HG02938 (cell line): ENCODE results near the gene C10orf143.

ENCODE experiments used
- ATAC-seq: cut with Tn5 transposase; IDR thresholded peaks from one replicate; pipeline ENCODE4 v1.9.1; 2021; ENCODE audit warnings: mild to moderate bottlenecking, moderate library complexity; ENCODE audit not compliant: unreplicated experiment

The C10orf143 gene

DNA sequence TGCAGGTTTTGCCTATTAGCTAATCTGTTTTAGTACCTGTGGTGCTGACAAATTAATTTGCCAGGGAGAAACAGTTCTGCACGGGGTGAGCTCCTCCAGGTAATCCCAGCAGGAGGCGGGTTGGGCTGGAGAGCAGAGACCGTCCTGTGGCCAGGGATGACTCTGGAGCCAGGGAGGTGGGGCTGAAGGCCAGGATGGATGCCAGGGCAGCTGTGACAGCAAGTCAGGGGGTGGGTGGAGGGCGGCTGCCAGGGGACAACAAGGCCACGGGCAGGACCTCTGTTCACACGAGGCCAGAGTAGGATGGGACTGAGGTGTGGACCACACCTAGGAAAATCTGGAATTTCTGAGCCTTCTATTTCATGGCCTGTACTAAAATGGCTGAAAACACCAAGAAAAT, 48.9 kb downstream of the C10orf143 start:
- ATAC-seq, result no peak

DNA sequence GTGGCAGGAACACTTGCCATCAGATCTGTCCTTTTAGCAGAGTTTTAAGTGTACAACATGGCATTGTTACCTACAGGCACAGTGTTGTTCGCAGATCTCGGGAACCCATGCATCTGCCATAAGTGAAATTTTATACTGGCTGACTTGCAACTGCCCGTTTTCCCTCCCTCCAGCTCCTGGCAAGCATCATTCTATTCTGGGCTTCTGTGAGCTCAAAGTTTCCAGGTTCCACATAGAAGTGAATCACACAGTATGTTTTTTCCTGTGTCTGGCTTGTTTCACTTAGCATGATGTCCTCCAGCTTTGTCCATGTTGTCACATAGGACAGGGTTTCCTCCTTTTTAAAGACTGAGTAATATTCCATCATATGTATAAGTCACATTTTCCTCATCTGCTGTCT, 56.6 kb downstream of the C10orf143 start:
- no peak for ATAC-seq

DNA sequence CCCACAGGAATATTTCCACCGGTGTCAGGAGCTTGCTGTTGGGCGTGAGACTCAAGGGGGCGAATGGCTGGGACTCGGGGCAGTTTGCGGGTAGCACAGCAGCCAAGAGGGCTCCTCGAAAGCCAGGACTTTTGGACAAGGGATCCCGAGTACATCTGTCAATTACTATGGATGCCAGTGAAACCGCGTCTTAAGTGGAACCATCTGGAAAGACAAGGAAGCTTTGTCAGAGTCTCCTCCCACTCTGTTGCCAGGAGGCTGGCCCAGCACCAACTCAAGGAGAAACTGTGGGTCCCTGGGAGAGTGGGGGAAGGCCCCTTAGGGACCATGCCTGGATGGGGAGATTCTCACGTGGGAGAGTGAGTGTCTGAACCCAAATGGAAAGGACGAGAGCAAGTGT, 57.1 kb downstream of the C10orf143 start:
- no peak for ATAC-seq

DNA sequence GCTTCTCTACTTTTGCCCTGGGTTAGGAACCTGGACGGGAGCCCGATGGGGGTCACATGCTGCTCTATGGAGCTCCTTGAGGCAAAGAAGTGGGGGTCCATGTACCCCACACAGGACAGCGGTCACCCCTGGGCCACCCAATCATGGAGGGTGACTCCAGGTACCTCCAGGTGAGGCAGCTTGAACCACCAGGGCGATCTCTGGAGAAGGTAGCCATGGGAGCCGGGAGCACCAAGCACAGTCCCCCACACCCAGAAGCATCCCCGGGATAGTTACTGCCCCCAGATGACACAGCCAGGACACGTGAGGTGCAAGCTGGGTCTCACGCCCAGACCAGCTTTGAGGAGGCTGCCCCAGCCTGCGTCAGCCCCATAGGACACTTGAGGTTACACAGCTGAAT, 58.4 kb downstream of the C10orf143 start:
- no peak for ATAC-seq

DNA sequence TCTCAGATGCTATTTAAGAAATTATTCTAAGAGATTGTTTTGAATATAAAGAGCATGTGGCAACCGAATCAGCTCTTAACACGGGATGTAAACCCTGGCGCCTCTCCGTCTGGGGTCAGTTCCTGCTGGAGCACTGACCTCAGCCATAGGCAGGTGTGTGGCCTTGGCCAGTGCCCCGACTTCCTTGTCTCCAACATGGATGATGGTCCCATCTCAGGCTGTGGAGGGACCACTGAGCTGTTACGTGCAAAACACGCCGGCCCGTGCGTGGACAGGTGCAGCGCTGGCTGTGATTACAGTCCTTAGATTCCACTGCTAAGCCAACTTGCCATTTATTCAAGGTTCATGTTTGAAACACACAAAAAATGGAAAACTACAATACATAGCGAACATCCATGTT, 59.9 kb downstream of the C10orf143 start:
- ATAC-seq, result no peak

DNA sequence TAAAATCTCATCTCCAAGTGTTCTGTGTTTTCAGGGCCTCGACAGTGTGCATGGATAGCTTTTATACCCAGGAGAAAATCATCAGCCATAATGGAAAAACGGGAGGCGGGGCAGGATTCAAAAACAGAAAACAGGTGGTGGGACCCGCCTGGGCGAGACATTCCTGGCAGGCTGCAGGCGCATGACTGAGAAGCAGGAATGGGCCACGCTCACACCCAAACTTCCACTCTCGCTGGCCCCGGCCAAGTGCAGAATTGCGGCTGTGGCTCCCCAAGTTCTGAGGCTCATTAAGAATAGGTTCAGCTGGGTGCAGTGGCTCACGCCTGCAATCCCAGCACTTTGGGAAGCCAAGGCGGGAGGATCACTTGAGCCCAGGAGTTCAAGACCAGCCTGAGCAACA, 60.6 kb downstream of the C10orf143 start:
- no peak for ATAC-seq

DNA sequence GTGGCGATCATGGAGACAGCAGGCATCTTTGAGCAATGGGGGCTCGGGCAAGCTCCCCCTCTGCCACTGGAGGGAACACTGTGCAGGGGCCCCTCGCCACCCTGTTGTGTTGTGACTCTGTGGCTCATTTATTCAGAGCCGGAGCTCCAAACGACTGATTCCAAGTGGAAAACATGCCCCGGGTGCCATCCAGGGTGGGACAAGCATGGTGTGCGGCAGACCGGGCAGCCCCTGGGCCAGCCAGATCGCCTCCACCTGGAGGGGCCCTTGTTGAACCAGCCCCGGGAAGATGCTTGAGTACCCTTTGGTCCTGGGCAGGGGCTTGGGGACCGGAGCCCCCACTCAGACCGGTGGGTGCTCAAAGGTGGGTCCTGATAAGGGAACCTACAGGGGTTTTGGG, 61.4 kb downstream of the C10orf143 start:
- ATAC-seq, result no peak

DNA sequence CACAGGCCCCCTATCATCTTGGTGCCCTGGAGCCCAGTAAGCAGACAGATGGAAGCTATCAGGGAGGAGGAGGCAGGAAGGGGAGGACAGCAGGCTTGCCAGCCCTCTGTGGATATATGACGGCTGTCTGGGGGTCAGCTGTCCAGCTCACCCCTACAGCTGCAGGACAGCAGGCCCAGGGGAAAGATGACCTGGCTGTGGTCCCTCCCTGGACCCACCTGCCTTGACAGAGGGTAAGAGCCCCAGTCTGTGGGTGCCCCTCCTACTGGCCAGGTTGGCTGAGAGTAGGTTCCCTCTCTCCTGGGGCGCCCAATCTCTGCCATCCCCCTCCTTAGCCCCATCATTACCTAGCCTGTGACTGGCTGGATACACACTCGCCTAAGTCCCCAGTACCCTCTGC, 62.5 kb downstream of the C10orf143 start:
- no peak for ATAC-seq

DNA sequence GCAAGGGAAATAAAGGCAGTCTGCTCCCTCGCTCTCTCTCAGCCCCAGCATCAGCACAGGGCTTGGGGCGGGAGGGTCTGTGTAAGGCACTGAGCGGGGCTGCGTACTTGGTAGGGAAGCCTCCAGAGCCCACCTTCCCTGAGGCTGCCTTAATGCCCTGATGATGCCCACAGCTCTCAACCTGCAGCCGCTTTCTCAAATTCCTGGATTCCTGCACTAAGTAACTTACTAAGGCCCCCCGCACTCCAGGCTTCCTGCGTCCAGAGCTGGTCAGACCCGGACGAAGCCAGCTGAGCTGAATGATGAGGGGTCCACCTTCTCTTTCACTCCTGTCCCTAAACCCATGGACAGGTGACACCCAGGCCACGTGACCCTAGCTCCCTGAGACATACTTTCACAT, 63.3 kb downstream of the C10orf143 start:
- no peak for ATAC-seq

DNA sequence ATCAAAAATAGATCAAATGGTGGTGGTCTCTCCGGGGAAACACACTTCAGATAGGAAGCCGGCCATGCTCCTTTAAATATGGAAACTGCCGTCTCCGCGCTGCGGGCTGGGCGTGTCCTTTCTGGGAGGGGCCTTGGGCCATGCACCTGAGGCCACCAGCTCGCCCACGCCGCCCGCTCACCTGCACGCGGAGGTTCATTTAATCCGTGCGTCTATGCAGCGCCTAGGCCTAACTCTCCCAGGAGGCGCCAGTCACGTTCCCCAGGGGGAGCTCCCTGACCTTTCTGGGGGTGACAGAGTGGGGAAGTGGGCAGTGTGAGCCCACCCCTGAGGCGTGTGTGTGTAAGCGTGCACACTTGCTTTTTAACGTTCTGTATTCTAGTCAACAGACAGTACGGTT, 64.0 kb downstream of the C10orf143 start:
- no peak for ATAC-seq

DNA sequence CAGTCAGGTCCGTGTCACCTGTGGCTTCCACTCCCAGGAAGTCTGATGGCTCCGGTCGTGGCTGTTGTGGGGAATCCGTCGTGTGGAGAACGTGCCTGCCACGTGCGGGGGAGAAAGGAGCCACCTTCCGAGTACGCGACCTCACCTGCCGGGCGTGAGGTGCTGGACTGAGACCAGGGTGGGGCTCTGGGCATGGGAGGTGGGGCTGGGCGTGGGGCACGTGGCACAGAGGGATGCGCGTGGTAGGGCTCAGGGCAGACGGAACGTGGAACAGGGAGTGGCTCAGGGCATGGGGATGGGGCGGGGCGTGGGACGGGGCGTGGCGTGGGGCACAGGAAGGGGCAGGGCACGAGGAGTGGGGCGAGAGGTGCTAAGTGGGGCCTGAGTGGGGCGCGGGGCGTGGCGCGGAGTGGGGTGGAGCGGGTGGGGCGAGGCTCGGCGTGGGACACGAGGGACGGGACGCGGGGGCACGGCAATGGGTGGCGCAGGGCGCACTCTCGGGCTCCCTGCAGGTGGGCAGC, 64.8 kb downstream of the C10orf143 start:
- ATAC-seq, result no peak

DNA sequence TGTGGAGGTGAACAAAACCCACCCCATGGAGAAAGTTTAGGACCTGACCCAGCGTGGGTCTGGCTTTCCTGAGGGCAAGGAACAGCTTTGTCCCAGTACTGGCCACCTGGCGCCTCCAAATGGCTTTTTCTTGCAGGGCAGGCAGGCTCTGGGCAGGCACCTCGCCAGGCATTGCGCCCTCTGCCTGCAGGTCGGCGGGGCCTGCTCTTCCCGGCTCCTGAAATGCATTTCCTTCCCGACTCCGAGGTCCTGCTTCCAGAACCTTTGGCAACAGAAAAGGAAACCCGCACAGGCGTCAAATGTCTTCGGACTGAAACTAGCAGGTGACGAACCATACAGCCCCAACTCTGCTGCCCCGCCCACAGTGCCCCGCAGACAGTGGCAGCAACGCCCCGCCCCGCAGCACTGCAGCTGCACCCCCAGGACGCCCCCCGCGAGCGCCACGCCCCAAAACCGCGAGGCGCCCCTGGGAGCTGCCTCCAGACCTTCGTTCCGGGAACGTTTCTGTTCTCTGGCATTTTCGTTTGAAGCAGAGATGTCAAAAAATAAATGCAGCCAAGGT, 65.5 kb downstream of the C10orf143 start:
- ATAC-seq, result no peak

DNA sequence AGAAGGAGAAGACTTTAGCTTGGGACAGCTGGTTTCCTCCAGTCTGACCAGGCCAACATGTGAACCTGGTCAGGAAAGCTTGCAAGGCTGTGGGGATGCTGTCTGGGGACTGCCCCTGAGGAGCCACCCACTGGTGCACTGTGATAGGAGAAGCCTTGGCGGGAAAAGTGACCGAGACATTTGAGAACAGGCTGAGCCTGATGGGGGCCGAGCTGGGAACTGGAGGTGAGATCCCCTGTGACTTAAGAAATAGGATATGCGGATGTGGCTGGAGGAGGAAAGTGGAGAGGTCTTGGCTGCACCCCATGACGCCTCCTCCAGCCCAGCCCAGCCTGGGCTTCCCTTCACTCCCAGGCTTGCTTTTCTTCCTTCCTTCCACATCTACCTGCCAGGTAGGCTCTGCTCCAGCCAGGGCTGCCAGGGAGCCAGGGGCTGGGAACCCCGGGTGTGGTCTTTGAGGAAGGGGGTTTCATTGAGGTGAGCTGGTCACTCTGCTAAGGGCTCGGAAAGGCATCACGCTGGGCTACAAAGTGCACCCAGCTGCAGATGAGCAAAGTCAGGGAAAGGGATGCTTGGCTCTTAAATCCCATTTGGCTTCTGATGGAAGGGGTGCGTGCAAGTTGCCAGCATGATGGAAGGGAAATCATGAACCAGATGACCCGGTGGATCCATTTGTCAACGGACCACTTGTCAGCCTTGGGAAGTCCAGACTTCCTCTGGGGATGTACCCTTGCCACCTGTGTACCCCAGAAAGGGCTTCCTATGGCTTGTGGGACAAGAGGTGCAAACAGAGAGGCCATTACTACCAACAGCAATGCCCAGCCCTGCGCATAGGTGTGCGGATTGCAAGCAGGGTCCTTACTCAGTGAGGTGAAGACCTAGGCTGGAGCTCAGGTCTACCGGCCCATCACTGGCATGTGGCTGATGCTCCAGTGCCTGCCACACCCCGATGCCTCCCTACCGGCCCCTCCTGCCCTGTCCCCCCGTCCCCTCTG, 66.3 kb downstream of the C10orf143 start:
- no peak for ATAC-seq

DNA sequence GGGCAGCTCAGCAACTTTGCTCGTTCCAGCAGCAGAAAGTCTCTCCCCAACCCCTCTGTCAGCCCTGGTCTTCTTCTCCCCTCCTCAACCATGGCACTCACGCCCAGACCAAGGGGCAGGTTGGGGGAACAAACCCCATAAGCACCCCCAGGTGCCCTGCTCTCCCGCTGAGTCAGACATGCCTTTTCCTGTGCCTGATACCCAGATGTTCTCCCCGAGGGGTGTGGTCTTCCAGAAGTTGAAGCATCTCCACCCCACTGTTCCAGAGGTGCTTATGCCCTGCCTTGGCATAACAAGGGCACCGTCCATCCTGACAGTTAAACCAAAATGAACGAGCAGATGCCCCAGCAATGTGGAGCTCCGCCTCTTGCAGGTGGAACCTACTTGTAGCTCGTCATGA, 67.1 kb downstream of the C10orf143 start:
- no peak for ATAC-seq

DNA sequence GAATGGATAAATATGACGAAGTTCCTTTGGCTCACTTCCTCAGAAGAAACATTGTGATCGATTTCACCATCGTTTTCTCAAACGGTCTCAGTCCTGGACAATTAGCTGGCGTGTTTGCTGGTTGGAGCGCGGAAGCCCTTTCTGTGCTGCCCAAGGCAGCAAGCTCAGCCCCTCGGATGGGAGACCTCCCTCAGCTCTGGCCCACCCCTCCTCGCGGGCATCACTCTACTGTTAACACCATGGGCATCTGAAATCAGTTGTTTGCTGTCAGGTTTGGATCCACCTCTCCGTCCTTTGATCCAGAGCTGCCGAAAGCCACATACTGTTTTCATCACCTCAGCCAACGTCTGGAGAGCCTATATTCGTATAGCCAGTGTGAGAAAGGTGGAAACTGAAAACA, 68.2 kb downstream of the C10orf143 start:
- no peak for ATAC-seq

DNA sequence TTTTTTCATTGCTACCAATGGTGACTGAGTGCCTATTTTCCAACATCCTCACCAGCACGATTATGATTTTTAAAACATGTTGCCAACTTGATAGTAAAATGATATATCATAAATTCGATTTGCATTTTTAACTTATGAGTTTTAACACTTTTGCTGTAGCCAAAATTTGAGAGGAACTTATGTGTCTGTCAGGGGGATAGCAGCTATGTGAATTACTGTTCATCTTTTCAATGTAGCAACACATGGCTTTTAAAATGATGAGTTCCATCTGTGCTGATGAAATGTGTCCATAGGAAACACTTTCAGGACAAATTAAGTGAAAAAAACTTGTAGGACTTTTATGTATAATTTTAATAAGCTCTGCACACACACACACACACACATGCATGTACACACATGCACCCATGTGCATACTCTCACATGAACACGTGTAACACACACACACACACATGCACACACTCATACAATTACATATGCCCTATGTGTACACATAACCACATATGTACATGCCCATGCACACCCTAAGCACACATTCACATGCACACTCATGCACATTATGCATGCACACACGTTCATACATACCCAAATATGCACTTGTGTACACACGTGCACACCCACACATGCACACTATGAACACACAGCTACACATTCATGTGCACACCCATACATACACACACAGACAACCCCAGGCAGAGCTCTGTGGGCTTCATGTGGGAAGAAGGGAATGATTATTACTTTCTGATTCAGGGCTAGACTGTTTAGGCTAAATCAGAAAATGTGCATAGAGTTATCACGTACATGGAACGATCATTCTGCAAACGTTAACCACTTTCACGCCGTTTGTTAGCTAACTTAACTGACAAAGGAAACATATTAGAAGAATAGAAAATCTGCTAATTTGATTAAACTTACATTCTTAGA, 68.9 kb downstream of the C10orf143 start:
- ATAC-seq, result no peak

DNA sequence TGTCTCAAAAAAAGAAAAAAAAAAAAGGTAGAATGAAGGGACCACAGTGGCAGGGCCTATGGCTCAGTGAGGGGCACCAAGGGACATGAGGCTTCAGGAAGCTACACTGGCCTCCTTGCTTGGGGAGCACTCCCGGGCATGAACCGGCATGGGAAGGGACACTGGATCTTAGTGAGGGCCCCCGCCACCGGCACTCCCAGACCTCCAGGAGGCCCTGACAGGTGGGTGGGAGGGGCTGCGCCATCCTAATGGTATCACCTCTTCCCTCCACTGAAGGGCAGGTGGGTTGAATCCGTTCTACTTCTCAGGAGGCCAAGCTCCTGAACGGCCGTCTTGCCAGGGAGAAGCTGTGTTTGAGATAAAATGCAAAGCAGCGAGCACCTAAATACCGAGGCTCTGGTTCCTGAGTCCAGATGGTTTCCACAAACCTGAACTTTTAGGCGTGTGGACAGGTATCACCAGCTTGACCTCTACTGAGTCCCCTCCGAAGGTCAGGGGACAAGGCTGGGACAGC, 69.8 kb downstream of the C10orf143 start:
- ATAC-seq, result no peak

DNA sequence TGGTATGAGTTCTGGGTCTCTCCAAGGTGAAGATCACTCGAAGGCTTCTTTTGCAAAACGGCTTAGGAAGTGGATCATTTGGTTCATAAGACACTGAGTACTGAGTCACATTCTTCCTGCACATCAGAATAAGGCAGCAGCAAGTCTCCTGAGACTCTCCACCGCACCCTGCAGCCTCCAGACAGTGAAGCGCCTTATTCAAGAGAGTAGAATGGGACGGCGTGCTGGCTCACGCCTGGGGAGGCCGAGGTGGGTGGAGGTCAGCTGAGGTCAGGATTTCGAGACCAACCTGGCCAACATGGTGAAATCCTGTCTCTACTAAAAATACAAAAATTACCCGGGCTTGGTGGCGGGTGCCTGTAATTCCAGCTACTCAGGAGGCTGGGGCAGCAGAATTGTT, 70.3 kb downstream of the C10orf143 start:
- no peak for ATAC-seq

DNA sequence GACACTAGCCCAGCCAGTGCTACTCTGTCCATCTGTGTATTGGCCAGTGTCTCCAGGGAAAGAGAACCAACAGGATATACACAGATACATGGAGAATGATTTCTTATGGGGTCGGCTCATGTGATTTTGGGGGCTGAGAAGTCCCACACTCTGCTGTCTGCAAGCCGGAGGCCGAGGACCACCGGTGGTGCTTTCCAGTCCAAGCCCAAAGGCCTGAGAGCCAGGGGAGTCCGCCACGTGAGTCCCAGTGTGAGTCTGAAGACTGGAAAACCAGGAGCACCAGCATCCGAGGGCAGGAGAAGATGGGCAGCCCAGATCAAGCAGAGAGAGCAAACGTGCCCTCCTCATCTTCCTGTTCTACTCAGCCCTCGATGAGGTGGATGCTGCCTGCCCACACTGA, 71.5 kb downstream of the C10orf143 start:
- no peak for ATAC-seq

DNA sequence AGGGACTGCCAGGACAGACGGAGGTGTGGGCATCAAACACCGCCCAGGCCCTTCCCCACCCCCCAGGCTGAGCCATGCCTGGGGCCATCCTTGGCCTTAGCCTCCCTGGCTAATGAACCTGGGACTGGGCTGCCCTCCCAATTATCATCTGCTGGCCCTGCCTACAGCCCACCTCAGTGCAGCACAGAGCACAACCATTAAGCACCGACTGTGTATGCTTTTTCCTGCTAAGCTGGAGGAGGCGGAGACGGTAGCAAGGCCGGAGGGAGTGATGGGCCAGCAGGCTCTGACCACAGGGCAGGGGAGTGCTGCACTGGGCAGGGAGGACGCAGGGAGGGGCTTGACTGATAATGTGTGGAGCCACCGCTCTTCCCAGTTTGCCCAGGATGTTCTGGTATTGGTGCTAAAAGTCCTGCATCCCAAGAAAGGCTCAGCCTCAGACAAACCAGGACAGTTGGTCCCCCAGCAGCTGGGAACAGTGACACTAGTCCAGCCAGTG, 72.0 kb downstream of the C10orf143 start:
- ATAC-seq, result no peak
